DND-41 (cell line): Measurements from ENCODE around the gene C1orf185.
"Not testable (repeated sequence)": the region's sequence is repeated elsewhere in the genome, so short reads cannot be mapped to it uniquely, and the experiment has no call there.

Experiments
- CTCF ChIP-seq: IDR thresholded peaks from 2 replicates; pipeline ENCODE4 v1.5.1; 2012; ENCODE audit warnings: borderline replicate concordance, low read length, moderate library complexity, mild to moderate bottlenecking; ENCODE audit not compliant: poor library complexity, severe bottlenecking; ENCODE audit errors: extremely low read depth
- EZH2 ChIP-seq: IDR thresholded peaks from 3 replicates; pipeline ENCODE4 v1.6.1; 2012; ENCODE audit warnings: borderline replicate concordance, low read depth, mild to moderate bottlenecking, moderate library complexity, low read length, inconsistent platforms; ENCODE audit not compliant: severe bottlenecking

GRCh38 chr1:51127152-51127551 lies 25.1 kb downstream of the C1orf185 start:
- not testable (repeated sequence) for TF ChIP-seq CTCF, EZH2
